K562 (cell line): ENCODE measurements around the gene MFSD11. TPM values are rescaled to one million over a fixed set of nuclear protein-coding genes. Genes with fewer than 3 reads are reported as not detected.

Source experiments
- ATAC-seq: fragments of 200-7000 bp; cut with Tn5 transposase; 3 replicates; pipeline ENCODE4 v1.9.1; 2020; ENCODE audit warnings: moderate library complexity
- BruUV-seq: library from RNA; stranded (reverse); fragments of 400-500 nt; replicated peaks from 2 replicates; lab custom pipeline; 2021; lab: Mats Ljungman, UMichigan
- CTCF ChIA-PET: fragments of 300-600 bp; formaldehyde crosslinking; extraction: SDS; loops from one replicate; lab custom pipeline; 2021; ENCODE audit warnings: low intra/inter-chr PET ratio; lab: Yijun Ruan, JAX
- POLR2A ChIA-PET: fragments of 300-600, 350-650 bp; sonication (Branson Sonifier 250); formaldehyde crosslinking; extraction: SDS; loops from one replicate; lab custom pipeline; 2021; ENCODE audit warnings: antibody characterized with exemption, inconsistent platforms; lab: Yijun Ruan, JAX
- DNase-seq, 4 experiments: peaks; one replicate each; pipeline versions ENCODE4 v3.0.0 to v3.0.0-alpha.2; 2011 to 2018; ENCODE audit warnings: low spot score in 3 of 4, mixed read lengths in 3 of 4; ENCODE audit errors: extremely low read depth in 1 of 4
- FAIRE-seq: peaks from 2 replicates; lab custom pipeline; 2011; peaks lifted over from hg19 to GRCh38; lab: Jason Lieb, UNC
- H2AFZ ChIP-seq: 2 replicates; pipeline ENCODE4 v1.6.0; 2011; ENCODE audit warnings: low read depth, low read length, control low read depth, inconsistent platforms
- H3K27ac ChIP-seq: fragments of 200-600 bp; 3 replicates; pipeline ENCODE4 v1.8.0; 2011; ENCODE audit warnings: low read depth, mild to moderate bottlenecking, control low read depth, inconsistent platforms, low read length, moderate library complexity, mixed read lengths; ENCODE audit errors: extremely low read depth
- H3K27me3 ChIP-seq, 2 experiments: fragments of 300-600 bp in 1 of 2; 2 replicates in 1 of 2; 3 replicates in 1 of 2; pipeline versions ENCODE4 v1.6.0 to v1.8.0; 2011; ENCODE audit warnings: inconsistent platforms in 2 of 2, low read length in 2 of 2, mild to moderate bottlenecking in 1 of 2, mixed read lengths in 1 of 2, moderate library complexity in 1 of 2; ENCODE audit not compliant: control insufficient read depth in 2 of 2, insufficient read depth in 2 of 2
- H3K36me3 ChIP-seq: fragments of 300-600 bp; 3 replicates; pipeline ENCODE4 v1.8.0; 2011; ENCODE audit warnings: mild to moderate bottlenecking, low read length, inconsistent platforms; ENCODE audit not compliant: control insufficient read depth, insufficient read depth
- H3K4me1 ChIP-seq, 2 experiments: fragments of 200-600 bp in 1 of 2; replicated peaks in 1 of 2; 2 replicates in 1 of 2; 3 replicates in 1 of 2; pipeline versions ENCODE4 v1.5.1 to v1.8.0; 2011; ENCODE audit warnings: inconsistent platforms in 2 of 2, low read length in 2 of 2, mild to moderate bottlenecking in 1 of 2, mixed read lengths in 1 of 2, moderate library complexity in 1 of 2; ENCODE audit not compliant: control insufficient read depth in 2 of 2, insufficient read depth in 2 of 2
- H3K4me2 ChIP-seq: 2 replicates; pipeline ENCODE4 v1.6.1; 2011; ENCODE audit warnings: low read length, control low read depth, inconsistent platforms, mixed read lengths; ENCODE audit not compliant: insufficient read depth
- H3K4me3 ChIP-seq: fragments of 200-600 bp; sonication (generic), shearing (Covaris generic); 2 replicates; pipeline ENCODE4 v1.5.1; 2016; ENCODE audit warnings: control low read depth, inconsistent platforms
- H3K79me2 ChIP-seq: fragments of 200-600 bp; 3 replicates; pipeline ENCODE4 v1.8.0; 2011; ENCODE audit warnings: low read length, inconsistent platforms; ENCODE audit not compliant: control insufficient read depth, insufficient read depth
- H3K9ac ChIP-seq, 2 experiments: 2 replicates each; pipeline versions ENCODE4 v1.6.0 to v1.6.1; 2011; ENCODE audit warnings: low read depth in 2 of 2, low read length in 2 of 2, control low read depth in 1 of 2, inconsistent platforms in 1 of 2, mild to moderate bottlenecking in 1 of 2, mixed read lengths in 1 of 2; ENCODE audit not compliant: insufficient read depth in 1 of 2
- H3K9me1 ChIP-seq: one replicate; pipeline ENCODE4 v1.6.0; 2011; ENCODE audit warnings: inconsistent platforms, mild to moderate bottlenecking, low read length, moderate library complexity; ENCODE audit not compliant: control insufficient read depth, insufficient read depth
- H3K9me3 ChIP-seq: replicated peaks from 2 replicates; pipeline ENCODE4 v1.5.1; 2011; ENCODE audit warnings: low read depth, low read length, inconsistent platforms; ENCODE audit not compliant: control insufficient read depth, insufficient read depth
- H4K20me1 ChIP-seq: replicated peaks from 2 replicates; pipeline ENCODE4 v1.6.1; 2011; ENCODE audit warnings: low read length, inconsistent platforms, mixed read lengths; ENCODE audit not compliant: control insufficient read depth, insufficient read depth
- CEBPB ChIP-seq: fragments of 450-650 bp; IDR thresholded peaks from 2 replicates; pipeline ENCODE4 v1.6.1; 2016; ENCODE audit warnings: missing genetic modification characterization, missing compliant biosample characterization
- MGA ChIP-seq: fragments of 450-650 bp; IDR thresholded peaks from 2 replicates; pipeline ENCODE4 v1.6.1; 2016; ENCODE audit warnings: mild to moderate bottlenecking, moderate library complexity
- WGBS: fragments of 100-300 bp; shearing (Covaris generic); methylation state at CpG from one replicate; pipeline ENCODE4 v1.1.6; 2016; ENCODE audit warnings: low coverage, mixed read lengths; ENCODE audit not compliant: insufficient coverage; ENCODE audit errors: missing lambda C conversion rate; 5-methylcytosine and 5-hydroxymethylcytosine counted together
- in situ Hi-C: fragments of 300-500 bp; cut with MboI; formaldehyde crosslinking; loops from 4 replicates; pipeline ENCODE4 v1.15.0; 2018; ENCODE audit warnings: inconsistent platforms, mixed read lengths
- intact Hi-C: fragments of 100-400 bp; cut with micrococcal nuclease; formaldehyde crosslinking; loops from 2 replicates; pipeline ENCODE4 v1.14.2; 2022
- polyA plus RNA-seq, 8 experiments: library from polyadenylated mRNA; depleted of rRNA in 4 of 8; stranded (reverse) in 5 of 8; unstranded in 3 of 8; fragments of >200 nt; fragmentation: Nextera tagmentation in 2 of 8; fragmentation: Illumina TruSeq in 1 of 8; extraction: Ambion mirVana in 2 of 8; extraction: Trizol in 1 of 8; gene quantifications; 2 replicates each; pipeline versions ENCODE4 v1.2.1 to v1.2.3, GENCODE V29; 2011 to 2014; ENCODE audit warnings: inconsistent platforms in 1 of 8, missing spikeins in 1 of 8
- total RNA-seq, 7 experiments: library from RNA; depleted of rRNA in 6 of 7; stranded (reverse); fragments of >200 nt in 6 of 7; fragmentation: Illumina TruSeq in 2 of 7; extraction: Trizol in 2 of 7; gene quantifications; 2 replicates each; pipeline versions ENCODE4 v1.2.1 to v1.2.3, GENCODE V29; 2011 to 2021; ENCODE audit warnings: low replicate concordance in 1 of 7

Gene MFSD11
- total and polyA plus RNA-seq, 9 of the 15 experiments (the other 6 are each of a cell fraction or from before 2014, with no cell fraction given) = 14.4 to 24.5 (median 19.9) TPM

- Histone ChIP-seq H4K20me1 (no peaks in the 10 kb centered on the region), H3K4me3 (no peak overlapping the region), H3K4me1 (peaks cover 8 to 31% of the 10 kb centered on the region in 2 experiments; a peak in 3 of 5 replicates), H3K9me1 (no peaks in the 10 kb centered on the region), H3K79me2 (no peaks in the 10 kb centered on the region), H3K36me3 (no peaks in the 10 kb centered on the region), H3K27me3 (no peaks in the 10 kb centered on the region), H3K4me2 (no peak overlapping the region; the same call in 1 of the 2 replicates), H3K27ac (no peak overlapping the region), H2AFZ (0 out of 2 replicates have a peak overlapping the region, but pooled peaks have one; percentile 58), H3K9me3 (no peaks in the 10 kb centered on the region), H3K9ac (0 out of 4 replicates have a peak overlapping the region, but pooled peaks of 1 of the 2 experiments have one; percentile 31)
- CTCF ChIA-PET = interaction anchor here (0.7 kb wide), 1 partner anchor 151 kb away, joined by 3 read pairs; no protein-coding TSS in a partner anchor
- BruUV-seq = no TSS peak
- intact Hi-C loops (no loop called here), in situ Hi-C loops (no loop called here)
- FAIRE-seq (no peak), DNase-seq (peak in 1 of 4 experiments; percentile 5), ATAC-seq (peak; percentile 44; the same call in 2 of the 3 replicates)
- POLR2A ChIA-PET = interaction anchor here (2.3 kb wide), 1 partner anchor 19 kb away, joined by 6 read pairs; no protein-coding TSS in a partner anchor
- 18% methylated on average over 9 of the region's 11 CpGs for WGBS
- peak; percentile 96 for TF ChIP-seq CEBPB (tag)
- 0 out of 2 replicates have a peak, but pooled peaks have one; percentile 18 for TF ChIP-seq MGA
Observed at GRCh38 chr17:76689859-76690258, 48.1 kb upstream of the MFSD11 start.
